GM18508 (cell line): Measurements from ENCODE around the gene SLC29A3.
"Not testable (repeated sequence)": the region's sequence is repeated elsewhere in the genome, so short reads cannot be mapped to it uniquely, and the experiment has no call there.

Experiments used
- ATAC-seq: cut with Tn5 transposase; IDR thresholded peaks from one replicate; pipeline ENCODE4 v1.9.1; 2021; ENCODE audit warnings: moderate number of reproducible peaks; ENCODE audit not compliant: insufficient read depth, unreplicated experiment

The SLC29A3 gene

DNA sequence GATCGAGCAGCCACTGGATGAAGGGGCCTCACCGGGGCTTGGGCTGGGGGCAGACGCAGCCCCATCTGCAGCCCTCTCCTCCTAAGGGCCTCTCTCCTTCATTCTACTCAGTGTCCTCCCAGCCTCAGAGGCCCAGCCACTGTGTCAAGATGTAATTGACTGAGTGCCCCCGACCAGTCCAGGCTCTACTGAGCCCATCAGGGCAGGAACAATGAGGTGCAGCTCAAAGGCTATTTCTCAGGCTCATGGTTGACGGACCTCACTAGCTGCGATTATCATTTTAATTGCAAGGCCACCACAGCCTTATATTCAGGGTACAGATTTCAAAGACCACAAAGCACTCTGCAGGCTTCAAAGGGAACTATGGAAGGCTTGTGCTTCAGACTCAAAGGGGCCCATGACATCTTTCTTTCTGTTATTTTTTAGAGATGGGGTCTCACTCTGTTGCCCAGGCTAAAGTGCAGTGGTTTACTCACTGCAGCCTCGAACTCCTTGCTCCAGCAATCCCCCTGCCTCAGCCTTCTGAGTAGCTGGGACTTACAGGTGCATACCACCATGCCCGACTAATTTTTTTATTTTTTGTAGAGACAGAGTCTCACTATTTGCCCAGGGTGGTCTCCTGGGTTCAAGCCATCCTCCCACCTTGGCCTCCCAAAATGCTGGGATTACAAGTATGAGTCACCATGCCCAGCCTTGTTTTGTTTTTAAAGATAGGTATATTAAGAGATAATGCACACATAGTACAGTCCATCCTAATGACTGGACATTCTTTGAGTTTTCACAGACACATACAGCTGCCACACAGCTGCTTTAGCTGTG lies 23.7 kb downstream of the SLC29A3 start:
- no peak for ATAC-seq

DNA sequence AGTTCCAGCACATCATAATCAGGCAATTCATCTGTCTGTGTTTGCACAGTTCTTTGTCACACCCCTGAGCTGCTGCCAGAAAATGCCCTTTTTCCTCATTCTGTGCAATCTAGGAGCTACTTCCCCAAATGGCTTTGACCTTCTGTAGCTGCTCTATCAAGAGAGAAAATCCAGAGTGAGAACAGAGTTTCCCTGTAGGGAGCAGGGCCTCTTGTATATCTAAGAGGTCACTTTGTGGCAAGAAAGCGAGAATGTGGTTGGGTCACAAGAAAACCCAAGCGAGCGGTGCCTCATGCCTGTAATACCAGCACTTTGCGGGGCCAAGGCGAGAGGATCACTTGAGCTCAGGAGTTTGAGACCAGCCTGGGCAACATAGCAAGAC lies 24.3 kb downstream of the SLC29A3 start:
- ATAC-seq, result no peak

DNA sequence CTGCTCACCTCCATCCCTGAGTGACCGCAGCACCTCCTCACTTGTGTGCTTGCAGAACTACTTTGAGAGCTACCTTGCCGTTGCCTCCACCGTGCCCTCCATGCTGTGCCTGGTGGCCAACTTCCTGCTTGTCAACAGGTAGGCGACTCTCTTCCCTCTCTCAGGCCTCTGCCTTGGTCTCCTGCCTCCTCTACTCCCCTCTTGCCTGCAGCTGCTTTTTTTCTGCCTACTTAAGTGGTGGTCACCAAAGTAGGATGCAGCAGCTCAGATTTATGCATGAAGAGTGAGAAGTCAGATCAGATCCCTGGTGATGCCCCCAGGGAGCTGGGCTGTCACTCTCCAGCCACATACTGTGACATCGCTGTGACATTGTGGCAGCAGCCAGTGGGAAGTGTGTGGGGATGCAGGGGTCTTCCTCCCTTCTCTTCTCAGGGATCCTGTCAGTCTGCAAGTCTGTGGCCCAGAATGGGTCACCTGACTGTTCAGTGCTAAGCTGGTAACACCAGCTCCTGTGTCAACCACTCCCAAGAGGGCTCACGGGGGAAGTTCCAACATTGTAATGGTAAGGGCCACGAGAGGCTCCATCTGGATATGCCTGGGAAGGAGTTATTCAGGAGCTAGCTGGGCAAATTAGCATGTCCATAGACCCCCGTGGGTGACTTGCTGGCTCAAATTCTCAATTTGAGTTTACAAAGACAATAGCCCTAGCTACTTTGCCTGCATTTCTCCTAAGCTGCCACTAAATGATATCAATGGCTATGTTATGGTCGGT lies 25.3 kb downstream of the SLC29A3 start:
- no peak for ATAC-seq

- ATAC-seq, result no peak
Observed at GRCh38 chr10:71344993-71345480, 26.0 kb downstream of the SLC29A3 start.

- no peak for ATAC-seq
Observed at GRCh38 chr10:71345694-71346093, 26.6 kb downstream of the SLC29A3 start.

DNA sequence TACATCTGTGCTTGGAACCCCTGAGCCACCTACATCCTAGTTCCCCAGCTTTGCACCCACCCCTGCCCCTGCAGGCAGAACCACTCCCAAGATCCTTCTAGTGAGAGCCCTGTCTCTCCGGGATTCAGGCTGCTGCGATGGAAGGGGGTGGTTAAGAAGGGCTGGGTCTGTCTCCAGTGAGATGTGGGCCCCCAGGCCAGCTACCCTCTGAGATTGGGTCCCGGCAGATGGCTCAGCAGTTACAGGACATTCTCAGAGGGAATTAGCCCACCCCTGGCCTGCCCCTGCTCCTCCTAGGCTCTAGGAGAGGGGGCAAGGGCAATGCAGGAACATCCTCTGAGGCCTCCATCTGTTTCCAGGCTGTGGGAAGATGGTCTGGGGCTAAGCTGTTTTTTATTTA lies 27.7 kb downstream of the SLC29A3 start:
- no peak for ATAC-seq

DNA sequence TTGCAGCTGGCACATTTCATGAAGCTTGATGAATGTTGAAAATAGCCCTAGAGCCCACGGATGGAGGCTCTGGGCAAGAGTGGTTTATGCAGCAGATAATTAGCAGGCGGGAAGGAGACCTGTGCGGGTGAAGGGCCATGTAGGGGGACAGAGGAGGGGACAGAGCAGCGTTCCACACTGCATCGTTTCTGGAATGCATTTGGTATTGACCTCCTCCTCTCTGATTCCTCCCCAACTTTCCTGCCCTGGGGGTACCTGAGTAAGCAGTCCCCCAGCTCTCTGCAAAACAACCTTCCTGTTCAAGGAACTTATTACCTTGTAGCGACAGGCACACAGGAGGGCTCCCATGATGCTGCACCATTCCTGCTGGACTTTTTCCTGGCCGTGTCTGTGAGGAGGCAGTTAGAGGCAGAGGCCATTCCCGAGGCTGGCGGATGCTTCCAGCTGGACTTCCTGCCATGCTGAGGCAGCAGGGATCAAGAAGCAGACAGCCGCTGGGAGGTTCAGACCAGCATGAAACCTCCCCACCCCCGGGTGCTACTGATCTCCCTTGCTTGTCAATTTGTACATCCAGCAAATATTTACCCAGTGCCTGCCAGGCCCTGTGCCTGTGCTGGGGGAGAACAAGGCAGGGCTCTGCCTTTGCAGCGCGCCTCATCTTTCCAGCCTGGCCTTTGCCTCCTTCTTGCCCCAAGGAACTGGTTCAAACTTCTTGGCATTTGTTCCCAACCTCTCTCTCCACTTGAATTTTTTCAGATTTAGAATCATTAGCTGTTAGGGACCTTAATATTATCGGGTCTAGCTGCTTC lies 28.7 kb downstream of the SLC29A3 start:
- ATAC-seq, result no peak

- ATAC-seq, result no peak
Observed at GRCh38 chr10:71348850-71349249, 29.8 kb downstream of the SLC29A3 start.

DNA sequence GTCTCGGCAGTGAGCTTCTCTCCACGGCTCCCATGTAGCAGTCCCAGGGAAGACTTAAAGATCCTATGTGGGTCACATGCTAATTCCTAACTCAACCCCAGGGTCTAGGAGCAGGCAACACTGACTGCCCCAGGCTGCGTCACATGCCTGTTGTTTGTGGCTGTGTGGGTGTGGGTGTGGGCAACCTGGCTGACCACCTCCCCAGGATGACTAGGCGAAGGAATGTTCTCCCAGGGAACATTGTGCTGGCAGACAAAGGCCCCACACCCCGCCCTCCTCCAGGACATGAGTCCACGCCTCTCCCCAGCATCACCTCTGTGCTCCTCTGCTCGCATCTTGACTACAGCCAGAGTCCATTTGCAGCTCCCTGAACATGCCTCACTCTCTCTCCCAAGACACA lies 30.3 kb downstream of the SLC29A3 start:
- no peak for ATAC-seq

- ATAC-seq, result no peak
Observed at GRCh38 chr10:71351087-71351486, 32.0 kb downstream of the SLC29A3 start.

- no peak for ATAC-seq
Observed at GRCh38 chr10:71351628-71352319, 32.7 kb downstream of the SLC29A3 start.

DNA sequence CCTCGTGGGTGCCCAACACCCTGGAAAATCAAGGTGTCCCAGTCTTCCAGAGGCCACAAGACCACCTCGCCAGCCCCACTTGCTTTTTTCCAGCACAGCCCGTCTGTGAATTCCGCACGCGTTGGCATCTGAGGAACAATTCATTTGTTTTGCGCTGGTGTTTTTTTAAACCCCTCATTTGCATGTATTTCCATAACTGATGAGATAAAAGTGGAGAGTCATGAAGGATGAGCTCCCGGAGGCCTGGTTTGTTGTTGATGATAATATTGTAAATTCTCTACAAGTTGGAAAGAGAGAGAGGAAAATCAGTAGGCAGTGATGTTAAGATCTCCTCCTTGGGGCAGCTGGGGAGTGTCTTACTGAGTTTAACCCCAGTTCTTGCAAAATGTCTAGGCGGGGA lies 34.6 kb downstream of the SLC29A3 start:
- no peak for ATAC-seq

- no peak for ATAC-seq
Observed at GRCh38 chr10:71354776-71355175, 35.7 kb downstream of the SLC29A3 start.

DNA sequence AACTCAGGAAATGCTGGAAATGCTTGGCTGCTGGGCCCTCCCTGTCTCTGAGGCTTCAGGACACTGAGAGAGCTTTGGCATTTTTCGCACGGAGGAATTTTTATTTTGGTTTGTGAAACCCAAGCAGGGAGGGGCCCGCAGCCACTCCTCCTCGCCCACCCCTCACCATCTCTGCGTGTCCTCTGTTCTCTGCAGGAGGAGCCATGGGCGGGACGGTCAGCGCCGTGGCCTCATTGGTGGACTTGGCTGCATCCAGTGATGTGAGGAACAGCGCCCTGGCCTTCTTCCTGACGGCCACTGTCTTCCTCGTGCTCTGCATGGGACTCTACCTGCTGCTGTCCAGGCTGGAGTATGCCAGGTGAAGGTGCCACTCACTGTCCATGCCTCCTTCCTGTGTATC lies 36.8 kb downstream of the SLC29A3 start:
- no peak for ATAC-seq

DNA sequence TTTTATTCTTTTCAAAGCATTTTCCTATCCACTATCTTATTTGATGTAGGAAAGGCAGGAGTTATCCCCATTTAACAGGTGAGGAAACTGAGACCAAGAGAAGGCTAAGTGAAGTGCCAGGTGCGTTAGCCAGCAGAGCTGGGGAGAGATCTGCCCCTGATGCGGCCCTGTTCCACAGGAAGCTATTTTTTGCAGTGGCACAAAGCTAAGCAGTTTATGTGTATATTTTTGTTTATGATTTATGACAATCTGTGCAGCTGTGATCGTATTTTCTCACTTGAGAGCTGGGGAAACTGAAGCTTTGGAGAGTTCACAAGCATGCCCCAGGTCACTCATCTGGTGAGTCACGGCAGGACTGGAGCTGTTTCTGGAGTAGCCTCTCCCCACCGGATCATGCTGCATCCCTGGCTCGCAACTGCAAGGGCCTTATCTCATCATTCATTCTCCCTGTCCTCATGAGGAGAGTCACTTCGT lies 38.8 kb downstream of the SLC29A3 start:
- no peak for ATAC-seq

- no peak for ATAC-seq
Observed at GRCh38 chr10:71358277-71358676, 39.2 kb downstream of the SLC29A3 start.

DNA sequence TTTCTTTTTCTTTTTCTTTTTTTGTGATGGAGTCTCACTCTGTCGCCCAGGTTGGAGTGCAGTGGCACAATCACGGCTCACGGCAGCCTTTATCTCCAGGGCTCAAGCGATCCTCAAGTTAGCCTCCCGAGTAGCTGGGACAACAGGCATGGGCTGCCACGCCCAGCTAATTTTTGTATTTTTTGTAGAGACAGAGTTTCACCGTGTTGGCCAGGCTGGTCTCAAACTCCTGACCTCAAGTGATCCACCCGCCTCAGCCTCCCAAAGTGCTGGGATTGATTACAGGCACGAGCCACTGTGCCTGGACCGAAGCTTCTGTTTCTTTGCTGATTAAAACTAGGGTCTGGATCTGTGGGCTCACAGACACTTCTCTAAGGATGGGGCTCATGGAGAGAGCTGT lies 39.8 kb downstream of the SLC29A3 start:
- not testable (repeated sequence) for ATAC-seq

DNA sequence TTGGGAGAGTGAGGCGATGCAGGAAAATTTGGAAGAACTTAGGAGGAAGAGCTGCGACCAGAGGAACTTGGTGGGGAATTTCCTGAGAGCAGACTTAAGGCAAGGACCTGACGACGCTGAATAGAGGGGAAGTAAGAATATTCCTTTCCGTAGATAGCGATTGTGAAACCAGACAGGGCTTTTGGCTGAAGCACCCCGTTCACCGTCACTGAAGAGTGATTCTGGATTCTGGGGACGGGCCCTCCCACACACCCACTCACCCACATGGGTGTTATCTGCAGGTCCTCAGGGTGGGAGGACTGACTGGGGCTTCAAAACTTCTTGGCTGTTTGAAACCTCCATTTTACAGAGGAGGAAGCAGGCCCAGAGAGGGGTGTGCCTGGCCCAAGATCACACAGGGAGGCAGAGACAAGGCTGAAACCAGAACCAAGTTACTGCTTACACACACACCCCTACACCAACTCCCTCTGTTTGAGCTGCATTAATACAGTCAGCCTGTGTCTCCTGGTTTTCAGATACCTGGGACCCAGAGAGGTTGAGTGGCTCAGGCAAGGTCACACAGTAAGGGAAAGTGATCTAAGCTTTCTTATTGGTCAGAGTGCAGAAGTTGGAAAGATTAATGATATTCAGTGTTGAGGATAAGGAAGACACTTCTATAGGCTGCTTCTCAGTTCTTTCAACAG lies 40.4 kb downstream of the SLC29A3 start:
- no peak for ATAC-seq

DNA sequence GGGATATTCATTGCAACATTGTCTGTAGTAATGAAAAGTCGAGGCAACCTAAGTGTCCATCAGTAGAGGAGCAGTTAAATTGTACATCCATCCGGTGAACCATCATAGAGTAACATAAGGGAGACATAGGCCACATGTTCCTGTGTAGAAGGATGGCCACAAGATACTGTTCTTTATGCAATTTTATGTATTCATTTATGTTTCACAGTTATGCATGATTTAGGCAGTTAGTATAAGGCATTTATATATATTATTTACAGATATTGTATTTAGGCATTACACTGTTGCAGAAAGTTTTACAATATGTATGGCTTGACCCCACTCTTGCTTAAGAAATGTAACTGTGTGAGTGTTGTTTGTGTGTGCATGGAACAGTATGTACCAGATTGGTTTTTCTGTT lies 41.7 kb downstream of the SLC29A3 start:
- ATAC-seq, result no peak
